Measurements from ENCODE around the gene OR10T2.

The OR10T2 gene

GRCh38 chr1:158417586-158417985 lies 18.3 kb upstream of the OR10T2 start:
- Histone ChIP-seq H3K79me2 (ENCODE audit: insufficient read depth, low read length) (no peaks in the 10 kb centered on the region), H3K27ac (ENCODE audit: low read depth, low read length, poor library complexity, severe bottlenecking) (no peak overlapping the region), H3K36me3 (ENCODE audit: insufficient read depth, low read length) (no peaks in the 10 kb centered on the region), H3F3A (ENCODE audit: insufficient read depth, low read length) (no peaks in the 10 kb centered on the region), H3K27me3 (ENCODE audit: insufficient read depth, low read length) (no peaks in the 10 kb centered on the region), H4K20me1 (ENCODE audit: insufficient read depth, low read length) (no peaks in the 10 kb centered on the region), H3K4me3 (ENCODE audit: low read depth, low read length, poor library complexity, severe bottlenecking) (no peak overlapping the region), H2AFZ (ENCODE audit: low read length) (no peak overlapping the region), H3K4me1 (ENCODE audit: insufficient read depth, low read length, severe bottlenecking) (no peaks in the 10 kb centered on the region), H3K9ac (ENCODE audit: low read length) (no peak overlapping the region), H3K9me2 (ENCODE audit: low read depth, low read length) (no peaks in the 10 kb centered on the region), H3K4me2 (ENCODE audit: low read length) (no peak overlapping the region), H3K9me3 (ENCODE audit: low read length) (no peaks in the 10 kb centered on the region)
- TF ChIP-seq CTCF (IDR thresholded peaks at IDR 0.05; ENCODE audit: low read length), result no peak
- no peak for TF ChIP-seq EZH2 (IDR thresholded peaks at IDR 0.05; ENCODE audit: borderline replicate concordance, low read length)

- Histone ChIP-seq H3K9me3 (ENCODE audit: low read length) (no peaks in the 10 kb centered on the region), H3K9me2 (ENCODE audit: low read depth, low read length) (no peaks in the 10 kb centered on the region), H3K27ac (ENCODE audit: low read depth, low read length, poor library complexity, severe bottlenecking) (no peak overlapping the region), H3K4me2 (ENCODE audit: low read length) (no peak overlapping the region), H3K79me2 (ENCODE audit: insufficient read depth, low read length) (no peaks in the 10 kb centered on the region), H3K9ac (ENCODE audit: low read length) (no peak overlapping the region), H3K27me3 (ENCODE audit: insufficient read depth, low read length) (no peaks in the 10 kb centered on the region), H3K4me3 (ENCODE audit: low read depth, low read length, poor library complexity, severe bottlenecking) (no peak overlapping the region), H4K20me1 (ENCODE audit: insufficient read depth, low read length) (no peaks in the 10 kb centered on the region), H3K36me3 (ENCODE audit: insufficient read depth, low read length) (no peaks in the 10 kb centered on the region), H3K4me1 (ENCODE audit: insufficient read depth, low read length, severe bottlenecking) (no peaks in the 10 kb centered on the region), H2AFZ (ENCODE audit: low read length) (no peak overlapping the region), H3F3A (ENCODE audit: insufficient read depth, low read length) (no peaks in the 10 kb centered on the region)
- TF ChIP-seq EZH2 (IDR thresholded peaks at IDR 0.05; ENCODE audit: borderline replicate concordance, low read length), result no peak
- TF ChIP-seq CTCF (IDR thresholded peaks at IDR 0.05; ENCODE audit: low read length), result no peak
Observed at GRCh38 chr1:158414651-158415345, 15.5 kb upstream of the OR10T2 start.

- no peaks in the 10 kb centered on the region for H3K4me1 ChIP-seq (ENCODE audit: insufficient read depth, low read length, severe bottlenecking)
- H3K79me2 ChIP-seq (ENCODE audit: insufficient read depth, low read length), result no peaks in the 10 kb centered on the region
- H3F3A ChIP-seq (ENCODE audit: insufficient read depth, low read length), result no peaks in the 10 kb centered on the region
- no peak overlapping the region for H2AFZ ChIP-seq (ENCODE audit: low read length)
- H3K4me2 ChIP-seq (ENCODE audit: low read length), result no peak overlapping the region
- H3K9me2 ChIP-seq (ENCODE audit: low read depth, low read length), result no peaks in the 10 kb centered on the region
- H4K20me1 ChIP-seq (ENCODE audit: insufficient read depth, low read length), result no peaks in the 10 kb centered on the region
- H3K9ac ChIP-seq (ENCODE audit: low read length), result no peak overlapping the region
- H3K9me3 ChIP-seq (ENCODE audit: low read length), result no peaks in the 10 kb centered on the region
- H3K36me3 ChIP-seq (ENCODE audit: insufficient read depth, low read length), result no peaks in the 10 kb centered on the region
- H3K27me3 ChIP-seq (ENCODE audit: insufficient read depth, low read length), result no peaks in the 10 kb centered on the region
- H3K4me3 ChIP-seq (ENCODE audit: low read depth, low read length, poor library complexity, severe bottlenecking), result no peak overlapping the region
- H3K27ac ChIP-seq (ENCODE audit: low read depth, low read length, poor library complexity, severe bottlenecking), result no peak overlapping the region
- no peak for TF ChIP-seq CTCF (IDR thresholded peaks at IDR 0.05; ENCODE audit: low read length)
Observed at GRCh38 chr1:158407092-158407491, 7.8 kb upstream of the OR10T2 start.

All from OCI-LY1 (cell line).